Right lobe of liver (tissue), 6 donors: ENCODE data around the gene LDLRAP1. TPM values are rescaled to one million over a fixed set of nuclear protein-coding genes. Genes with fewer than 3 reads are reported as not detected.

Experiments used
- ATAC-seq, 4 donors: fragments of 200-7000 bp; cut with Tn5 transposase; one replicate each; pipeline ENCODE4 v1.9.1; 2020; ENCODE audit warnings: mild to moderate bottlenecking in 4 of 4, moderate library complexity in 4 of 4
- DNase-seq, 3 donors: peaks; one replicate each; pipeline ENCODE4 v3.0.0-alpha.2; 2020
- H3K27ac ChIP-seq, 3 donors: fragments of 200-600 bp; one replicate each; pipeline ENCODE4 v1.8.0; 2022
- H3K27me3 ChIP-seq, 2 donors: fragments of 200-600 bp; one replicate each; pipeline ENCODE4 v1.8.0; 2022
- H3K36me3 ChIP-seq, 4 donors: fragments of 200-600 bp; sonication (generic) in 1 of 4; one replicate each; pipeline versions ENCODE4 v1.5.1 to v1.8.0; 2017 to 2022; ENCODE audit warnings: control low read depth in 1 of 4
- H3K4me1 ChIP-seq, 4 donors: fragments of 200-600 bp; sonication (generic) in 1 of 4; one replicate each; pipeline versions ENCODE4 v1.5.1 to v1.8.0; 2017 to 2022; ENCODE audit warnings: control low read depth in 1 of 4
- H3K4me3 ChIP-seq, 3 donors: fragments of 200-600 bp; one replicate each; pipeline ENCODE4 v1.8.0; 2022
- H3K9me3 ChIP-seq, 4 donors: fragments of 200-600 bp; sonication (generic) in 1 of 4; one replicate each; pipeline versions ENCODE4 v1.5.1 to v1.8.0; 2017 to 2022; ENCODE audit warnings: control low read depth in 1 of 4
- CTCF ChIP-seq, 4 donors: fragments of 200-600 bp in 3 of 4; fragments of 450-650 bp in 1 of 4; IDR thresholded peaks; one replicate each; pipeline versions ENCODE4 v1.5.1 to v1.8.0; 2016 to 2022; ENCODE audit warnings: antibody characterized with exemption in 4 of 4, mild to moderate bottlenecking in 2 of 4
- POLR2A ChIP-seq: fragments of 450-650 bp; IDR thresholded peaks from one replicate; pipeline ENCODE4 v1.6.1; 2017; ENCODE audit warnings: antibody characterized with exemption, mild to moderate bottlenecking
- WGBS: methylation state at CpG from one replicate; pipeline ENCODE4 v1.1.6; 2018; ENCODE audit warnings: low coverage, low lambda C conversion rate; ENCODE audit not compliant: insufficient coverage; ENCODE audit errors: missing lambda C conversion rate; 5-methylcytosine and 5-hydroxymethylcytosine counted together
- intact Hi-C, 2 donors: fragments of 100-400 bp; cut with DNase I; formaldehyde crosslinking; loops; one replicate each; pipeline versions ENCODE4 v1.11.2 to v1.14.1; 2022
- total RNA-seq, 6 experiments: library from RNA; depleted of rRNA in 2 of 6; stranded (reverse); fragments of >200 nt in 2 of 6; fragmentation: NEBNext Ultra II Directional in 3 of 6; extraction: Animal tissue kit (Norgen Biotek cat#: 25700) in 3 of 6; gene quantifications; one replicate each; pipeline versions ENCODE4 v1.1.0 to v1.2.4, GENCODE V29; 2016 to 2023
- donor health status: DM: no; HTN: yes; CAD: no.
- donor health status: DM: no; HTN: no; CAD: no.
- donor health status: DM: no; HTN: no; CAD: no.
- donor health status: DM: no; HTN: yes; CAD: no.
- donor health status: DM: no; HTN: yes; CAD: no.

The LDLRAP1 gene
- total RNA-seq, 6 experiments from 2014 or later: 15.3 to 24.3 (median 16.7) TPM

DNA sequence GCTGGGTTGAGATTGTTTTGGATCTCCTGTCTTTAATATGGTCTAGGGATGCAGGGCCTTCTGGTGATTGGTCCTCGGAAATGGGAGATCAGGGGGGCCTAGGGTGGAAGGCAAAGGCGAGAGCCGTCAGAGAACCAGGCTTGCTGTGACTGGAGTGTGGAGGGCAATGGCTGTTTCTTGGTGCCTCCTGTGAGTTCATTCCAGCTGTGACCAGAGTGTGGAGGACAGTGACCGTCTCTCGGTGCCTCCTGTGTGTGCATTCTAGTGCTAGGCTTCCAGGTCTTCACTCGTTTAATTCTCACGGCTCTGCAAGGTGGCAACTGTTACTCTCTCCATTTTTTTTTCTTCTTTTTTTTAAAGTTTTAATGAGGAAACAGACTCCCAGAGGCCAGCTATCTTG is 14.1 kb downstream of the LDLRAP1 start:
- H3K4me3 ChIP-seq: no peak overlapping the region
- WGBS: 82% methylated on average over 3 of the region's 7 CpGs
- intact Hi-C loops: no loop called here
- no peak for DNase-seq
- H3K9me3 ChIP-seq: no peaks in the 10 kb centered on the region
- TF ChIP-seq CTCF (IDR thresholded peaks at IDR 0.05): no peak
- TF ChIP-seq POLR2A: no peak
- no peak for ATAC-seq
- H3K4me1 ChIP-seq: peaks cover 0 to 6% (median 0%) of the 10 kb centered on the region in 4 donors
- no peaks in the 10 kb centered on the region for H3K27me3 ChIP-seq
- H3K27ac ChIP-seq: no peak overlapping the region
- H3K36me3 ChIP-seq: peaks cover 0 to 3% (median 0%) of the 10 kb centered on the region in 4 donors

GRCh38 chr1:25559031-25559430 is 15.6 kb downstream of the LDLRAP1 start:
- H3K36me3 ChIP-seq: peaks cover 0 to 11% (median 3%) of the 10 kb centered on the region in 4 donors
- 40% methylated on average over 6 of the region's 6 CpGs for WGBS
- no peak overlapping the region for H3K27ac ChIP-seq
- ATAC-seq: peak in 2 of 4 donors; percentile 14 to 21
- H3K4me3 ChIP-seq: no peak overlapping the region
- no peaks in the 10 kb centered on the region for H3K27me3 ChIP-seq
- no peak for TF ChIP-seq POLR2A
- no peak for TF ChIP-seq CTCF (IDR thresholded peaks at IDR 0.05)
- H3K9me3 ChIP-seq: no peaks in the 10 kb centered on the region
- no peak for DNase-seq
- intact Hi-C loops: no loop called here
- peaks cover 0 to 6% (median 0%) of the 10 kb centered on the region in 4 donors for H3K4me1 ChIP-seq

DNA sequence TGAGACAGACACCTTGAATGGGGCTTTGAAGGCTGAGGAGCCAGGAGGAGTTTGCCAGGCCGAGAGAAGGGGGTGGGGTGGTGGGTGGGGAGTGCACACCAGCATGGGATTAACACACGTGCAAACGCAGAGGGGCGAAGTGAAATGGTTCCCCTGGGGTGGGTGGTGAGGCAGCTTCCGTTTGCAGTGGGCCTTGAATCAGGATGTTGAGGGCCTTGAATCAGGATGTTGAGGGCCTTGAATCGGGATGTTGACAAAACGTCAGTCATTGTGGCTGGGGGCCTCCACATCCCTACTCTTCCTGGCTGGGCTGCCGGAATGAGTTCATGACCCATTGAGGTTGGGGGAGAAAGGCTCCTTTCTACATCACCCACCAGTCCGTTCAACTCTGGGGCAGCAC is 16.6 kb downstream of the LDLRAP1 start:
- peak in 1 of 4 donors; percentile 14 for ATAC-seq
- Histone ChIP-seq H3K4me1 (peaks cover 0 to 6% (median 0%) of the 10 kb centered on the region in 4 donors), H3K4me3 (no peak overlapping the region), H3K27ac (no peak overlapping the region), H3K9me3 (no peaks in the 10 kb centered on the region), H3K27me3 (no peaks in the 10 kb centered on the region), H3K36me3 (peaks cover 0 to 11% (median 3%) of the 10 kb centered on the region in 4 donors)
- TF ChIP-seq POLR2A (no peak), CTCF (IDR thresholded peaks at IDR 0.05) (no peak)
- intact Hi-C loops: no loop called here
- DNase-seq: no peak
- 49% methylated on average over 5 of the region's 9 CpGs for WGBS

- TF ChIP-seq CTCF (IDR thresholded peaks at IDR 0.05) (no peak), POLR2A (no peak)
- H3K4me1 ChIP-seq: peaks cover 0 to 8% (median 0%) of the 10 kb centered on the region in 4 donors
- no peaks in the 10 kb centered on the region for H3K27me3 ChIP-seq
- H3K9me3 ChIP-seq: no peaks in the 10 kb centered on the region
- ATAC-seq (no peak), DNase-seq (no peak)
- WGBS: 86% methylated on average over 1 of the region's 4 CpGs
- intact Hi-C loops: no loop called here
- H3K36me3 ChIP-seq: peaks cover 0 to 11% (median 3%) of the 10 kb centered on the region in 4 donors
- H3K27ac ChIP-seq: no peak overlapping the region
- no peak overlapping the region for H3K4me3 ChIP-seq
Measured at GRCh38 chr1:25560788-25561187, 17.4 kb downstream of the LDLRAP1 start.
